ENCODE results near the gene LRRC7. TPM values are rescaled to one million over a fixed set of nuclear protein-coding genes. Genes with fewer than 3 reads are reported as not detected.

The LRRC7 gene
- total RNA-seq, 2 experiments from 2014 or later = 0.14 to 0.20 TPM

DNA sequence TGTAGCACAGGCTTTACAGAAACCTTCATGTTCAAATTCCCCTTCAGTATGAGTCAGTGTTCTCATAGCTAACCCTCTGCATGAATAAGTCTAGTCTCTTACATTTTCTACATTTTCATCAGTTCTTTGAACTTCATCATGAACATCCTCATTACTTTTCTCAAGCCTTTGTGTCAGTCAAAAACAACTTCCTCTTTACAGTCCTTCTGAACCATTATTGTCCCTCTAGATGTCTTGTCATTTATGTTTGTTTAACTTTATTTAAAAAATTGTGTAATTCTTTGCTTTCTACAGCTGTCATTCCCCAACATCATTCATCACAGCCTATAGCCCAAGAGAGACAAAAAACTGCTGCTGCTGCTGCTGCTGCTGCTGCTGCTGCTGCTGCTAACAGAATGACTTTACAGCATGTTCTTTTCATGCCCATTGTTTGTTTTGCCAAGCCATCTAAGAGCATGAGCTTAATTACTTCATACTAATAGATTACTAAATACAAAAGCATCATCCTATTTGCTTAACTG lies 504.6 kb downstream of the LRRC7 start:
- no peaks in the 10 kb centered on the region for H3K27me3 ChIP-seq (ENCODE audit: control insufficient read depth in 1 of 2, insufficient read depth in 2 of 2, low read length in 2 of 2)
- Mint-ChIP-seq H3K4me3 (no peak overlapping the region), H3K27me3 (no peaks in the 10 kb centered on the region), H3K9me3 (no peaks in the 10 kb centered on the region), H3K36me3 (ENCODE audit: low read depth) (no peaks in the 10 kb centered on the region), H3K4me1 (ENCODE audit: low read depth) (no peaks in the 10 kb centered on the region), H3K27ac (no peak overlapping the region)
- H3K4me1 ChIP-seq (ENCODE audit: insufficient read depth, low read length) = no peaks in the 10 kb centered on the region
- DNase-seq (no peak), ATAC-seq (ENCODE audit: poor library complexity) (no peak)
- intact Hi-C loops (cut with DNase I, micrococcal nuclease) = no loop called here
- no peaks in the 10 kb centered on the region for H3K36me3 ChIP-seq (ENCODE audit: insufficient read depth, low read length)
- H3K9me3 ChIP-seq (ENCODE audit: control insufficient read depth in 1 of 2, insufficient read depth in 1 of 2, low read length in 2 of 2) = no peaks in the 10 kb centered on the region
- ChIA-PET CTCF (no interaction called here), POLR2A (no interaction called here)
- H3K4me3 ChIP-seq (ENCODE audit: low read length) = no peak overlapping the region
- H3K27ac ChIP-seq (ENCODE audit: low read depth in 1 of 2, low read length in 2 of 2) = no peak overlapping the region
- TF ChIP-seq, protein P1, sequence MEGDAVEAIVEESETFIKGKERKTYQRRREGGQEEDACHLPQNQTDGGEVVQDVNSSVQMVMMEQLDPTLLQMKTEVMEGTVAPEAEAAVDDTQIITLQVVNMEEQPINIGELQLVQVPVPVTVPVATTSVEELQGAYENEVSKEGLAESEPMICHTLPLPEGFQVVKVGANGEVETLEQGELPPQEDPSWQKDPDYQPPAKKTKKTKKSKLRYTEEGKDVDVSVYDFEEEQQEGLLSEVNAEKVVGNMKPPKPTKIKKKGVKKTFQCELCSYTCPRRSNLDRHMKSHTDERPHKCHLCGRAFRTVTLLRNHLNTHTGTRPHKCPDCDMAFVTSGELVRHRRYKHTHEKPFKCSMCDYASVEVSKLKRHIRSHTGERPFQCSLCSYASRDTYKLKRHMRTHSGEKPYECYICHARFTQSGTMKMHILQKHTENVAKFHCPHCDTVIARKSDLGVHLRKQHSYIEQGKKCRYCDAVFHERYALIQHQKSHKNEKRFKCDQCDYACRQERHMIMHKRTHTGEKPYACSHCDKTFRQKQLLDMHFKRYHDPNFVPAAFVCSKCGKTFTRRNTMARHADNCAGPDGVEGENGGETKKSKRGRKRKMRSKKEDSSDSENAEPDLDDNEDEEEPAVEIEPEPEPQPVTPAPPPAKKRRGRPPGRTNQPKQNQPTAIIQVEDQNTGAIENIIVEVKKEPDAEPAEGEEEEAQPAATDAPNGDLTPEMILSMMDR (IDR thresholded peaks at IDR 0.05) = no peak

DNA sequence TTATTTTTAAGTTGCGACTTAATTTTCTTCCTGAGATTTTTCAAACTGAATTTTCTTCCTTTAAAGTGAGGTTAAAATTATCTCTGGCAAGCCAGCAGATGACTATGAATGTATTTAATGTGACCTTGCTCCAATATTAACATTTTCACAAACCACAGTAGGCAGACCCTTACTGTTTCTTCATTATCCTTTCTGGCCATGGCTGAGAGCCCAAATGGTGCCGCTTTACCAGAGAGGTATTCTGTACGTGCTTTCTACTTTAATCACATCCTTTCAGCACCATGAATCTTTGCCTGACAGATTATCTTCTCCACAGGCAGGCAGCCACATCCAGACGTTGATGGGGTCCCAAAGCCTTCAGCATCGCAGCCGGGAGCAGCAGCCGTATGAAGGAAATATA lies 508.0 kb downstream of the LRRC7 start:
- TF ChIP-seq, protein P1 (IDR thresholded peaks at IDR 0.05) = no peak
- POLR2A ChIA-PET = no interaction called here
- Mint-ChIP-seq H3K27ac (no peak overlapping the region), H3K9me3 (no peaks in the 10 kb centered on the region), H3K4me3 (no peak overlapping the region), H3K27me3 (no peaks in the 10 kb centered on the region), H3K36me3 (ENCODE audit: low read depth) (no peaks in the 10 kb centered on the region), H3K4me1 (ENCODE audit: low read depth) (no peaks in the 10 kb centered on the region)
- ATAC-seq (ENCODE audit: poor library complexity) (no peak), DNase-seq (no peak)
- CTCF ChIA-PET = no interaction called here
- H3K27ac ChIP-seq (ENCODE audit: low read depth in 1 of 2, low read length in 2 of 2) = no peak overlapping the region
- no peaks in the 10 kb centered on the region for H3K36me3 ChIP-seq (ENCODE audit: insufficient read depth, low read length)
- H3K9me3 ChIP-seq (ENCODE audit: control insufficient read depth in 1 of 2, insufficient read depth in 1 of 2, low read length in 2 of 2) = no peaks in the 10 kb centered on the region
- no peak overlapping the region for H3K4me3 ChIP-seq (ENCODE audit: low read length)
- intact Hi-C loops (cut with DNase I, micrococcal nuclease) = no loop called here
- H3K27me3 ChIP-seq (ENCODE audit: control insufficient read depth in 1 of 2, insufficient read depth in 2 of 2, low read length in 2 of 2) = no peaks in the 10 kb centered on the region
- no peaks in the 10 kb centered on the region for H3K4me1 ChIP-seq (ENCODE audit: insufficient read depth, low read length)

DNA sequence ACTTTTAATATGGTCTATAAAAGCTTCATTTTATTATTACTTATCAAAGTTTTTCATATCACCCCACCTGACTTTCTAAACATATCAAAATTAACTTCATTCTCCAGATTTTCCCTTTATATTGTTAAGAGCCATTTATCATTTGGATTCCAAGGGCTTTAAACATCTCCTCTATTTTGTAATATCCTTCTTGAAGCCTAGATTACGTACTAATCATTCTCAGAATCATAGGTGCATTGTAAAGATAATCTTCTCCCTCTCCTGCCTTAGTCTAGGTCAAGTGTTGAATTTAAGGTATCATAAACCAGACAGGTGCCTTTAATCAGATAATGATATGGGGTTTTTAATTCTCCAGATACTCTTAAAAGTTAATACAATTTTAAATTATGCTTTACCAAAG lies 509.3 kb downstream of the LRRC7 start:
- Mint-ChIP-seq H3K27ac (no peak overlapping the region), H3K36me3 (ENCODE audit: low read depth) (no peaks in the 10 kb centered on the region), H3K27me3 (no peaks in the 10 kb centered on the region), H3K9me3 (no peaks in the 10 kb centered on the region), H3K4me1 (ENCODE audit: low read depth) (no peaks in the 10 kb centered on the region), H3K4me3 (no peak overlapping the region)
- intact Hi-C loops (cut with DNase I, micrococcal nuclease) = no loop called here
- DNase-seq (no peak), ATAC-seq (ENCODE audit: poor library complexity) (no peak)
- Histone ChIP-seq H3K36me3 (ENCODE audit: insufficient read depth, low read length) (no peaks in the 10 kb centered on the region), H3K9me3 (ENCODE audit: control insufficient read depth in 1 of 2, insufficient read depth in 1 of 2, low read length in 2 of 2) (no peaks in the 10 kb centered on the region), H3K27ac (ENCODE audit: low read depth in 1 of 2, low read length in 2 of 2) (no peak overlapping the region), H3K4me3 (ENCODE audit: low read length) (no peak overlapping the region), H3K27me3 (ENCODE audit: control insufficient read depth in 1 of 2, insufficient read depth in 2 of 2, low read length in 2 of 2) (no peaks in the 10 kb centered on the region), H3K4me1 (ENCODE audit: insufficient read depth, low read length) (no peaks in the 10 kb centered on the region)
- ChIA-PET CTCF (no interaction called here), POLR2A (no interaction called here)
- TF ChIP-seq, protein P1 (IDR thresholded peaks at IDR 0.05) = no peak

All from CD4-positive, alpha-beta T cell (primary cell).